NCI-H187 treated with DMSO at 0.1 percent for 48 hours (cell line): ENCODE measurements around the gene MAD2L2.

ENCODE experiments used
- DNase-seq: peaks from one replicate; lab custom pipeline; 2025; lab: John Stamatoyannopoulos, UW

The MAD2L2 gene

DNA sequence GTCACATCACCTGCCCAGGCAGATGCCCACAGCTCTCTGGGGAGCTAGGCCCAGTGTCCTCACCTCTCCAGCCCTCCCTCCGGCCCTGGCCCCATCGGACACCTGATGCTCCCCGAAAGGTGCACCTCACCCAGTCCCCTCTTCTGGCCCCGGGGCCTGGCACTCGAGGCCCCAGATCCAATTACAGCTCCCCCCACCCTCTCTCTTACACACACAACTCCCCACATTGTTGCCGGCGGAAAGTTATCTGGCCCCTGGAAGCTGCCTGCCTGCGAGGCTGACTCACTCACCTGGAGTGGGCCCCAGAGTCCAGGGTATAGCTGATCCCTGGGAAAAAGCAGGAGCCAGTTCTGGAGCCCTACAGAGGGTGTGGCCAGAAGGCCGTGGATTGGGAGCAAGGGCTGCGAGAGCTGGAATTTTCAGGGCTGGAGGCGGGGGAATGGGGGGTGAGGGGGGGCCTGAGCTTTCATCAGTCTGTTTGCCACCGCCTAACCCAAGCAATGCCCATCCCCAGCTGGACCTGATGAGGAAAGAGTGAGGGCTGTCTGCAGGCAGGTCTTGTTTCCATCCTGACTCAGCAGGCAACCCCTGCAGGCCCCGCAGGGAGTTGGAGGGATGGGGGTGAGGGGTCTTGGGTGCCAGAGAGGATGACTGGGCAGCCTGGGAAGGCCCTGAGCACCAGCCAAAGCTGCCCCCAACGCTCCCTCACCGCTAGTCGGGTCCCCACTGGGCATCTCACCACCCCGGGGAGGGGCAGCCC, 27.7 kb downstream of the MAD2L2 start:
- no peak for DNase-seq

DNA sequence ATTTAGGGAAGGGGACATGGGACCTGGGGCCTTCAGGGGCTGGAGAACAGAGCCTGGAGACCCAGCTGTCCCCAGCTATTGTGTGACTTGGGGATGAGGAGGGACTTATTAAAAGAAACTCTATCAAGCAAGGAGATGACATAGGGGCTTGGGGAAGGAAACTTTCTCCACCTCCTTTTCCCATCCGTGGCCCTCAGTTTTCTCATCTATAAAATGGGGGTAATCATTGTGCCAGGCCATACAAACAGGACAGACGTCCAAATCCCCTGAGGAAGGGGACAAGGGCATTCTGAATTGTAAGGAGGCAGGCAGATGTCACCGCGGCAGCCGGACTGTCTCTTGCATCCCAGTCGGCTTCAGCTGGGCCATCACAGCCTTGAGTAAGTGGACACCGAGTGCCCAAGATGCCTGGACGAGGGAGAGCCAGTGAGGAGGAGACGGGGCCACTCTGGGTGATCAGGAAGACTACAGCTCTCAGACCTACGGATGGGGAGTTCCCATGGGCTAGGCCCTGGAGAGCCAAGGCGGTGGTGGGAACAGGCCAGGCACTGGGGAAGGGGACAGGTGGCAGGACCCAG, 28.7 kb downstream of the MAD2L2 start:
- DNase-seq = no peak

DNA sequence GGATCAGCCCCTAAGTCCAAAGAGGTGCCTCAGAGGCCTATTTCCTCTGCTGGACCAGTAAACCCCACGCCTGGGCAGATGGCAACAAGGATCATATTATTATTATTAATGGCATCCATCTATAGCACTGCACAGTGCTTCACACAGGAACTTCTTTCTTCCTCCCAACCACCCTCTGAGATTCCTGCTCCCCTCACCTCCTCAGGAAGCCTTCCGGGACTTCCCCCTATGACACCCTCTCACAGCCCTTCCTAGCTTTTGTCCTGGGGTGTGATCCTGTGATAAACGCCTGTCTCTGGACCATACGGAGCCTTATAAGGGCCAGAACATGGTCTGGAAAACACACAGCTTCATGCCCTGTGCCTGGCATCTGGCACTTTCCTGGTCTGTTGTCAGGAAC, 29.9 kb downstream of the MAD2L2 start:
- DNase-seq = no peak

- DNase-seq = no peak
Observed at GRCh38 chr1:11650331-11650991, 30.5 kb downstream of the MAD2L2 start.

GRCh38 chr1:11649624-11650330, 31.2 kb downstream of the MAD2L2 start:
- no peak for DNase-seq

DNA sequence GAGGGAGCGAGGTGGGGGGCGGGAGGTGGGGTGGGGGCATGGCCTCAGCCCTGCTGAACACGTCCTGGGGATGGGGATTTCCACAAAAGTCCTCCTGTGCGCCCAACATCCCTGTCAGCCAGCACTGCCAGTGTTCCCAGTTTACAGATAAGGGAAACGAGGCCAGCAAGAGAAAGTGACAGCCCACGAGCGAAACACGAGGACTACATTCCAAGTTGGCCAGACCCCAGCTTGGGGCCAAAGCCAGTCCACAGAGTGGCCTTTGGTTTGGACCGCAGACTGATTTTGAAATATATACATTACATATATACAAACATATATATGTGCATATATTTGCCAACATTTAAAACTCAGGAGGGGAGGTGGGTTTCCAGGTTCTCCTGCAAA, 31.7 kb downstream of the MAD2L2 start:
- DNase-seq = no peak

- DNase-seq = no peak
Observed at GRCh38 chr1:11648732-11649158, 32.2 kb downstream of the MAD2L2 start.

DNA sequence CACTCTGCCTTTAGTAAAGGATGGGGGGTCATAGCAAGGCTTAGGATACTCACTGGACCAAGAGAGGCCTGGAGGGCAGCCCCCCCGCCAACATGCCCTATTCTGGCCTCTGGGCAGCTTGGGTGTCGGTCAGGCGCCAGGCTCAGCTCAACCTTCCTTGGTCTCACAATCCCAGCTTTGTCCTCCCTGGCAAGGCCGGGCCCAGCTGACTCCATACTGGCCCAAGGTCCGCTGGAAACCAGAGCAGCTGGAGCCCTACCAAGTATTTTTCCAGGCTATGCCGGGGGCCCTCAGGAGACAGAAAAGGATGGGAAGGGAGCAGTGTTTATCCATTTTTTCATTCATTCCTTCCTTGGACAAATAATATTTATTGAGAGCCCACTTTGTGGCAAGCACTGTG, 32.9 kb downstream of the MAD2L2 start:
- no peak for DNase-seq

- no peak for DNase-seq
Observed at GRCh38 chr1:11647333-11647732, 33.6 kb downstream of the MAD2L2 start.

DNA sequence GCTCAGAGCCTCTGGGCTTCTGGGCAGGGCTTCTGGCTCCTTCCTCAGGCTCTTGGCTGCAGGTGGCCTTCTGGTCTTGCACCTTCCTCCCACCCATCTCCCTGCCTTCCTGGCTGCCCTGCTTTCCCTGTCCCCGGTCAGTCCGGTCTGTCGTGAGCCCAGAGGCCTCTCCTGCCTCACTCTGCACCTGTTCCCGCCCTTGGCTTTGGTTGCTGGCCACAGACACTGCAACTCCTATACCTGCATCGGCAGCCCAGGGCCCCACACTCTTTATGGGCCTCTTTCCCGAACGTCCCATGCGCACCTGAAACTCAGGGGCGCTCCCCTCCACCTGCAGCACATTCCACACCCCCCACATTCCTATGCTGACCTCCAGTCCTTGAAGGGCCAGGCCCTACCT, 34.6 kb downstream of the MAD2L2 start:
- DNase-seq = no peak

- peak; percentile 39 for DNase-seq
Observed at GRCh38 chr1:11645670-11646265, 35.2 kb downstream of the MAD2L2 start.

- no peak for DNase-seq
Observed at GRCh38 chr1:11645270-11645669, 35.7 kb downstream of the MAD2L2 start.

DNA sequence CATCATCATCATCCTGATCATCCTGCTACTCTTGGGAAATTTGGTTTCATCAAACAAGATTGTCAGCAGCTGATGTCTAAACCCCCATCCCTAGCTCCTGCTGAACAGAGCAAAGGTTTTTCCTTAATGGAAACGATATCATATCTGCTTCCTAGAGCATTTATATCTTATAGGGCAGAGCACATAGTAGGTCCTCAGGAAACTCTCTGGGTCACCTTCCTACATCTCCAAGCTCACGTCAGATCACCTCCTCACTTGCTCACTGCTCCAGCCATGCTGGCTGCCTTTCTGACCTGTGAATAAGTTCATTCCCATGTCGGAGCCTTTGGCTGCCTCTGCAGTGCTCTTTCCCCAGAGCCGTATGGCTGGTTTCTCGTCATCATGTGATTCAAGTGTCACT, 37.2 kb downstream of the MAD2L2 start:
- DNase-seq = no peak

GRCh38 chr1:11642418-11643017, 38.4 kb downstream of the MAD2L2 start:
- DNase-seq = peak; percentile 19

- DNase-seq = no peak
Observed at GRCh38 chr1:11641776-11642305, 39.1 kb downstream of the MAD2L2 start.

DNA sequence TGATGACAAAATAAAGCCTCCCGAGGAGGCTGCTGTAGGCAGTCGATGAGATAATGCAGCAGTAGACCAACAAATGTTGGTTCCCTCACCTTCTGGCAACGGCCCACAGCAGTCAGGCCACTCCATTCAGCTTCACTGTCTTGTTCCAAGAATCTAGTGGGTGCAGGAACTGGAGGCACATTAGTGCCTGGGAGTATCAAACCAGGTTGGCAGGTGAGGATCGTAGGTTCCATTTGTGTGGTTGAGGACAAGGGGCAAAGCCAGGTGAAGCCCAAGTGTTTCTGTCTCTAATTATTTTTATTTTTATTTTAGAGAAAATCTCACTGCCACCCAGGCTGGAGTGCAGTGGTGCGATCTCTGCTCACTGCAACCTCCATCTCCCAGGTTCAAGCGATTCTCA, 40.0 kb downstream of the MAD2L2 start:
- no peak for DNase-seq

- DNase-seq = no peak
Observed at GRCh38 chr1:11640101-11640500, 40.8 kb downstream of the MAD2L2 start.

DNA sequence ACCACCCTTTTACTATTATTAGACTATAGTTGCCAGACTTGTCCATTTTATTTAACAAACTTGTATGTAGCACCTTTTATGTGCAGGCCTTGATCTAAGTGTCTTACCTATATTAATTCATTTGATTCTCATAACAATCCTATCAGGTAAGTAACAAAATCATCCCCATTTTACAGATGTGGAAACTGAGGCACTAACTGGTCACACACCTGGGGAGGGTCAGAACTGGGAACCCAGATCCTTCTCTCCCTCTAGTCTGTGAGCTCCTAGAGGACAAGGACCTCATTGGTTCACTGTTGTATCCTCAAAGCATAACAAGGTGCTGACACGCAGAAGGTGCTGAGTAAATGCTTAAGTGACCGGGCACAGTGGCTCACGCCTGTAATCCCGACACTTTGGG, 41.6 kb downstream of the MAD2L2 start:
- no peak for DNase-seq

- DNase-seq = no peak
Observed at GRCh38 chr1:11638121-11638520, 42.8 kb downstream of the MAD2L2 start.

DNA sequence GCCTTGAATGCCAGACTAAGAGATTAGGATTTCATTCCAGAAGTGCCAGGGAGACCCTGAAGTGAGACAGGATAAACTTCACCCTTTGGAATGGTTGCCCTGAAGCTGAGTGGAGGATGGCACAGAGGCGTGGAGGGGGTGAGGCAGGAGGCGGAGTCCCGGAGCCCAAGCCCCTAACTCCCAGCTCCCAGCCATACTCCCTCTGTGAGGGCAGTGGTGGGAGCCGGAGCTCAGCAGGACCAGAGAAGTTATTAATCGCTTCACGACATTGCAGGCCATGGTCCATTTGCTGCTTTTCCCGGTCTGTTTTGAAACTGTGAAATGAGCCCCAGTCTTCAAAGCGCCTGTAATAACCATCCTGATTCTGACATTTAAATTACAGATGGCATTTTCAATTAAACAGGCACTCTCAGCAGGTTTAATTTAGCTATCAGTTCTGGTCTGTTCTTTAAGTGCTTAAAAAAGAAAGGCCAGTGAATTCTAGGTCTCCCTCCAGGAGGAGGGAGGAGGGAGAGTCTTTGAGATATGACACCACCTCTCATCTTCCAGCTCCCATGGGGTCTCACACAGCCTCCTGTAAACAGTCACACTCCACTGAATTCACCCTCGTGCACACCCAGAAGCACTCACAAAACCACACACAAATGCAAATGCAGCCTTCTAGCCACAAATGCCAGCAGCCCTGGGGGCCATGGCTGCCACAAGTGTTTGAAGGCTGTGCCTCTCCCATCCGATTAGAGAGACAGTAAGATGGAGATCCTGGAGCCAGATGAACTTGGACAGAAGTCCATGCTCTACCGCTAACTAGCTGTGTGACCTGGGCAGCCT, 46.4 kb downstream of the MAD2L2 start:
- peak; percentile 95 for DNase-seq
